Right lung (tissue), 5 donors: ENCODE measurements around the gene DHRS9. TPM values are rescaled to one million over a fixed set of nuclear protein-coding genes. Genes with fewer than 3 reads are reported as not detected.

Experiments
- DNase-seq, 2 donors: peaks; one replicate each; pipeline ENCODE4 v3.0.0-alpha.2; 2013
- polyA plus RNA-seq, 5 donors: library from polyadenylated mRNA; unstranded; fragments of 120-200 nt; gene quantifications; one replicate each; pipeline versions ENCODE4 v1.2.1 to v1.2.3, GENCODE V29; 2013; ENCODE audit warnings: inconsistent platforms in 1 of 5, low replicate concordance in 1 of 5; ENCODE audit not compliant: insufficient read length in 5 of 5, insufficient read depth in 1 of 5

Gene DHRS9
- polyA plus RNA-seq, 5 donors = 0.28 to 0.97 (median 0.53) TPM

- no peak for DNase-seq
Observed at GRCh38 chr2:169094676-169095075, 25.3 kb downstream of the DHRS9 start.

GRCh38 chr2:169095621-169096105, 26.3 kb downstream of the DHRS9 start:
- no peak for DNase-seq

DNA sequence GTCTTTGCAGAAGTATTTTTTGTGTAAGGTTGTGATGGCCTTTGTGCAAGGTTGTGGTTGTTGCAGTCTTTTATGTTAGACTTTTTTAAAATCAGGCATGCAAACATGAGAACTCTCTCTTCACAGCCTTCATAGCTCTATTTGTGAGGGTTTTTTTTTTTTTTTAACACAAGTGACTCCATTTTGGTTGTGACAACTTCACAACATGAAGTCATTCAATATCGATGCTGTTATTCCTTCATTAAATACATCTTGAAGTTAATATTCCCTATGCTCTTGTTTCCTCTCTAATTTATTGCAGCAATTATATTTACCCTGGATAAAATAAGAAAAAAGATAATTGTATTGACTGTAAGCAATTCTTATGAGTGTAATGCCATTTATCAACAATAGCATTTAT, 35.5 kb downstream of the DHRS9 start:
- no peak for DNase-seq

GRCh38 chr2:169105476-169105875, 36.1 kb downstream of the DHRS9 start:
- no peak for DNase-seq

GRCh38 chr2:169106134-169106533, 36.8 kb downstream of the DHRS9 start:
- DNase-seq = no peak

- no peak for DNase-seq
Observed at GRCh38 chr2:169106563-169107545, 37.5 kb downstream of the DHRS9 start.

DNA sequence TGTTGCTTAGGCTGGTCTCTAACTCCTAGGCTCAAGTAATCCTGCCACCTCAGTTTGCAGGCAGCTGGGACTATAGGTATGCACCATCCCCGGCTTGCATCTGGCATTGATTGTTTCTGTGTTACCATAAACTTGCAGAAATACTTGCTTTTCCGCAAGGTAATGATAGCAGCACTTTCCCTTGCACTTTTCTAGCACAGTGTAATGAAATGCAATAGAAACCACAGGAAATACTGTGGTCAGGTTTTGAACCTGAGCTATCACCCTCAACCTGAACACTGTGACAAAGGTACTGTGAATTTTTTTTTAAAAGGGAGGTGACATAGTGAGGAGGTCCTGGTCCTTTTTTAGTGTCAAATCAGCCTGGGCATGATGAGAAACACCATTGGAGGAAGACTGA, 38.3 kb downstream of the DHRS9 start:
- no peak for DNase-seq

- no peak for DNase-seq
Observed at GRCh38 chr2:169108099-169108884, 38.9 kb downstream of the DHRS9 start.

DNA sequence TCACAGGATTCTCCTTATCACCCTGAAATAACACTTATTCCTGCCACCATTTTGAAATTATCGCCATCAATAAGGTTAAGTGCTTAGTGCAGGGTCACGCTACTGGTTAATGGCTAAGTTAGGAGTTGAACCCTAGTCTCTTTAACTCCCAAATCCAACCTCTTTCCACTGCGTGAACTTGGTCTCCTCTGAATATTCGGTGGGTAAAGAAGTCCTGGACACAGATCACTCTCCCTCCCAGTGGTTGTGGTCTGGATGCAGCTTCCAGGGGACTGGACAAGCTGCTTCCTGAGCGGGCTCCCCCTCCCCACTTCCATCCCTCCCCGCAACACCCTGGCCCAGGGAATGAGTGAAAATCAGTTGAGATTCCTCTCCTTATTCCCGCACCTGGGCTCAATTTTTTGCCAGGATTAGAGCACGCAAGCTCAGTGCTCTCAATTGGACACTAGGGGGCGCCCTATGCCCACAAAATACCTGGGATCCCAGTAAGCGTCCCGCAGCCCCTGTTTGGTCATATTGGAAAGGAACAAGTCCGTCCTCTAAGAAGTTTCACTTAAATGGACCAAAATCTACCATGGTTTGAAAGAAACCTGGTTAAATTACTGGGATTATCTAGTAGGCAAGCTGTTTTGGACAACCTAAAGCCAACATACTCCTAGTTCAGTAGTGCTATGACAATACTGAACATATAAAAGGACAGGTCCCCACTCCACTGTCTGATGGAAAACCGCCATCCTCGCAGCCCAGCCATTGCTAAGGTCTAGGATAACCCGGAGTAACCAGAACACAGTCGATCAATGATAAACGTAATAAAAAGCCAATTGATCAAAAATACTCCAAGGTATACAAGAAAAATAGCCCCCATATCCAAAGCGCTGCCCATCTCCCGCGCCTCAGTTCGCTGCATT, 40.4 kb downstream of the DHRS9 start:
- peak; percentile 52 to 76 for DNase-seq

- no peak for DNase-seq
Observed at GRCh38 chr2:169110419-169110818, 41.1 kb downstream of the DHRS9 start.

- no peak for DNase-seq
Observed at GRCh38 chr2:169110916-169111315, 41.6 kb downstream of the DHRS9 start.

DNA sequence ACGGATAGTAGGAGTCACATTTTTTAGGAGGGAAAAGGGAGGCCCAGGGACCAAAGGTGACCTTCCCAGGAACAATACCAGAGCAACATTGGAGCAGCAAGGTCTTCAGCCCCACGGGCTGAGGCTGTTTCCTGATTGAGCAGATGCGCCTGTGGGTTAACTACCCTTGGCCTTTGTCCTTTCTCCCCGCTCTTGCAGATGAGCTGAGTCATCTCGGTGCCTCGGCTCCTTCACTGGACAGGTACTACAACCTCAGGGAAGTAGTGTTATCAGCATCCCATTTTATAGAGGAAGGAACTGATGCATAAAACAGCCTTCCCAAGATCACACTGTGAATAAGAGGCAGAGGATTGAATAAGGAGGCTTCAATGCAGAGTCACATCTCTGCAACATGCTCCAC, 43.5 kb downstream of the DHRS9 start:
- DNase-seq = no peak

- DNase-seq = no peak
Observed at GRCh38 chr2:169114056-169114455, 44.7 kb downstream of the DHRS9 start.

- DNase-seq = no peak
Observed at GRCh38 chr2:169116327-169116726, 47.0 kb downstream of the DHRS9 start.

DNA sequence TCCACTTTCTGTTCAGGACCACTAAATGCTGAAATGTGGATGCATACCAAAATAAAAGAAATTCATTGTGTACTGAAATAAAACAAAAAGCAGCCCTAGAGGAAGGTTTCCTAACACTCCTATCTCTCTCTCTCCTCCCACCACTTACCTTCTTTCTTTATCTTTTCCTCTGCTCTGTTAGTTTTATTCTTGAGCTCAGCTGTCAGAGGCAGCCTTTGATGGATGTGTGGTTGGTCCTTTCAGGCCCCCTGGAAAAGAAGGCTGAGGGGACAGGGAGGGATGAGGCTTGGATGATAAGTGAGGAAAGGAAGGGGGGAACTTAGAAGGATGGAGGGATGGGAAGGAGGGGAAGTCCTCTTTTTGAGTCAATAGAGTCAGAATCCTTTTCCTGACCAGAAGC, 47.6 kb downstream of the DHRS9 start:
- DNase-seq = no peak

DNA sequence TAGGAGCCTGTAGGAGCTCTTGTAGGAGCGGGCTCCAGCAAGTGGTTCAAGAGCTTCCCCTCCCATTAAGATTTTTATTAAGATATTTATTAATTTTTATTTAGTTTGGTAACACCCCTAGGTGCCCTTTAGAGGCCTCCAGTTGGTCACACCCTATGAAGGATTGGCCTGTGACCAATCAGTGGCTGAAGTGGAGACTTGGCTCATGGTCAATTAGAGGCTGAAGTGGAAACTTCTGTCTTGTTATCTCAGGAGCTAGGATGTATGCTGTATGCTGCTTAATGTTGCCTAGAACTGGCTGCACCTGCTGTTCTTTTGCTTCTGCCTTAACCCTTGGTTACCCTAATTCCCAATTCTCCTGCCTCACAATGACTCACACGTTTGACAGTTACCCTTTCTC, 48.7 kb downstream of the DHRS9 start:
- DNase-seq = no peak

GRCh38 chr2:169119123-169119760, 49.9 kb downstream of the DHRS9 start:
- DNase-seq = no peak

DNA sequence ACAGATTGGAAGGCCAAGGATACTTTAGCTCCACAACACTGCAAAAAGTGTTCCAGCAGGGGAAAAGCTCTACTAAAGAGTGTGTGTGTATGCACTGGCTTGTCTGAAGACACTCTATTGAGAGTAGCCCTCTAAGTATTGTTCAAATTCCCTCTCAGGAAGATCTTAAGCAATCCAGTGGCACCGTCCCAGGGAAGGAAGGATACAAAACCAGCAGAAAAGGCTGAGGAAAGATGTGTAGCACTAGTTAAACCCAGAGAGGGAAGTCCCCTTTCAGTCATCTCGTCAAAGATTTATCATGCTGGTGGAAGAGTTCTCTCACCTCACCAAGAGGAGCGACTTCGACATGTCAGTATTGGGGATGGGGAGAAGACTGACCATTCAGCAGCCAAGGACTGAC, 50.5 kb downstream of the DHRS9 start:
- no peak for DNase-seq

- DNase-seq = no peak
Observed at GRCh38 chr2:169129703-169130243, 60.4 kb downstream of the DHRS9 start.
